Hepatocyte (in vitro differentiated cells): ENCODE results near the gene EHD1.

Experiments used
- EZH2 ChIP-seq: fragments of 200-600 bp; sonication (generic); IDR thresholded peaks from 2 replicates; pipeline ENCODE4 v1.6.1; 2016; ENCODE audit warnings: antibody characterized with exemption, mild to moderate bottlenecking, borderline replicate concordance
- EZH2phosphoT487 ChIP-seq: fragments of 200-600 bp; sonication (generic); IDR thresholded peaks from one replicate; pipeline ENCODE4 v1.6.1; 2018; ENCODE audit warnings: antibody characterized with exemption, mild to moderate bottlenecking, low read depth, moderate library complexity; ENCODE audit not compliant: unreplicated experiment, severe bottlenecking
- TF ChIP-seq, protein P1 (sequence below): fragments of 200-600 bp; sonication (generic); IDR thresholded peaks from 2 replicates; pipeline ENCODE4 v1.5.1; 2016; ENCODE audit warnings: antibody characterized with exemption, mild to moderate bottlenecking; ENCODE audit not compliant: poor library complexity

DNA sequence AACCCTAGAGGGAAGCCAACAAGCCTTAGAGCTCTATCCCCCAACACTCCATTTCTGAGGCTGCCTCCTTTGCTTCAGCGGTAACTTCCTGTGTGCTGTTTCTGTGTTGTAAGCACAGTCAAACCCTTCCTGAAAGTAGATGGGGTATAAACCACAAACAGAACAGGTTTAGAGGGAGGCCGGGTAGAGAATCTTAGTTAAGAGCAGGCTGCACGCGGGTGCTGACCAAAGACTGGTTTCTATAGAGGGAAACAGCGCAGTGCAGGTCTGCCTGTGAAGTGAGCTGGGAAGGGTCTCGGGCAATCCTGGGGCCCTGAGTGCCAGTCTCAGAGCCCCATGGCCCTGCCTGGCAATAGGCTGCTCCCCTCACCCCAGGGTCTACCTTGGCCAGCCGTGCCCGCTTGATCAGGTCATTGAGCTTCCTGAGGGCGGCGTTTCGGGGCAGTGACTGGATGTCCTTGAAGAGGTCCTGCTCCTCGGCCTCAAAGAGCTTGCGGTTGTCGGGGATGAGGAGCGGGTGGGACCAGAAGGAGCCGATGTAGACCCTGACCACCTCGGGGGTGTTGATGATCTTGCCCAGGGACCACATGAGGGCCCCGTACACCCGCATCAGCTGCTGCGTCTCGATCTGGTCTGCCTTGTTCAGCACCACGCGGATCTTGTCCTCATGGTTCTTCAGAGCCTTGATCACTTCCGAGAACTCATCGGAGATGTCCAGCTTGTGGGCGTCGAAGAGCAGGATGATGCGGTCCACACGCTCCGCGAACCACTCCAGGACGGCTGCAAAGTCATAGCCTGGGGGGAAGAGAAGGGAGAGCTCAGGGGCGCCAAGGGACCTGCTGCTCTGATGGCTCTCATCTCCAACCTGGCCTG lies 18.6 kb downstream of the EHD1 start:
- TF ChIP-seq, protein P1, sequence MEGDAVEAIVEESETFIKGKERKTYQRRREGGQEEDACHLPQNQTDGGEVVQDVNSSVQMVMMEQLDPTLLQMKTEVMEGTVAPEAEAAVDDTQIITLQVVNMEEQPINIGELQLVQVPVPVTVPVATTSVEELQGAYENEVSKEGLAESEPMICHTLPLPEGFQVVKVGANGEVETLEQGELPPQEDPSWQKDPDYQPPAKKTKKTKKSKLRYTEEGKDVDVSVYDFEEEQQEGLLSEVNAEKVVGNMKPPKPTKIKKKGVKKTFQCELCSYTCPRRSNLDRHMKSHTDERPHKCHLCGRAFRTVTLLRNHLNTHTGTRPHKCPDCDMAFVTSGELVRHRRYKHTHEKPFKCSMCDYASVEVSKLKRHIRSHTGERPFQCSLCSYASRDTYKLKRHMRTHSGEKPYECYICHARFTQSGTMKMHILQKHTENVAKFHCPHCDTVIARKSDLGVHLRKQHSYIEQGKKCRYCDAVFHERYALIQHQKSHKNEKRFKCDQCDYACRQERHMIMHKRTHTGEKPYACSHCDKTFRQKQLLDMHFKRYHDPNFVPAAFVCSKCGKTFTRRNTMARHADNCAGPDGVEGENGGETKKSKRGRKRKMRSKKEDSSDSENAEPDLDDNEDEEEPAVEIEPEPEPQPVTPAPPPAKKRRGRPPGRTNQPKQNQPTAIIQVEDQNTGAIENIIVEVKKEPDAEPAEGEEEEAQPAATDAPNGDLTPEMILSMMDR = no peak
- no peak for TF ChIP-seq EZH2phosphoT487
- no peak for TF ChIP-seq EZH2
